Liver (tissue), 3 donors: ENCODE results near the gene NLK.

Source experiments
- ATF3 ChIP-seq: IDR thresholded peaks from 2 replicates; pipeline ENCODE4 v1.6.1; 2016; ENCODE audit warnings: antibody characterized with exemption
- CTCF ChIP-seq: fragments of 150-350 bp; IDR thresholded peaks from 2 replicates; pipeline ENCODE4 v1.5.1; 2017; ENCODE audit warnings: improper control_type of control experiment, low read depth, low read length; ENCODE audit not compliant: missing input control
- GABPA ChIP-seq, 2 donors: IDR thresholded peaks in 1 of 2; conservative IDR thresholded peaks in 1 of 2; 2 replicates each; pipeline ENCODE4 v1.6.1; 2016; ENCODE audit warnings: antibody characterized with exemption in 2 of 2, mild to moderate bottlenecking in 1 of 2, moderate library complexity in 1 of 2
- JUND ChIP-seq, 2 donors: IDR thresholded peaks; 2 replicates each; pipeline ENCODE4 v1.6.1; 2016; ENCODE audit warnings: antibody characterized with exemption in 2 of 2
- MAX ChIP-seq: IDR thresholded peaks from 2 replicates; pipeline ENCODE4 v1.6.1; 2016; ENCODE audit warnings: antibody characterized with exemption
- RAD21 ChIP-seq, 2 donors: IDR thresholded peaks; 2 replicates each; pipeline ENCODE4 v1.6.1; 2016; ENCODE audit warnings: antibody characterized with exemption in 2 of 2, mild to moderate bottlenecking in 2 of 2
- REST ChIP-seq: IDR thresholded peaks from 2 replicates; pipeline ENCODE4 v1.6.1; 2016; ENCODE audit warnings: antibody characterized with exemption, mild to moderate bottlenecking
- RXRA ChIP-seq, 2 donors: IDR thresholded peaks; 2 replicates each; pipeline ENCODE4 v1.6.1; 2017 to 2018; ENCODE audit warnings: antibody characterized with exemption in 2 of 2, mild to moderate bottlenecking in 1 of 2
- SP1 ChIP-seq: IDR thresholded peaks from 2 replicates; pipeline ENCODE4 v1.6.1; 2018; ENCODE audit warnings: antibody characterized with exemption, mild to moderate bottlenecking
- TAF1 ChIP-seq: conservative IDR thresholded peaks from 2 replicates; pipeline ENCODE4 v1.6.1; 2016; ENCODE audit warnings: antibody characterized with exemption, mild to moderate bottlenecking
- ZBTB33 ChIP-seq: IDR thresholded peaks from 2 replicates; pipeline ENCODE4 v1.6.1; 2016; ENCODE audit warnings: antibody characterized with exemption
- donor health status: healthy.
- donor health status: healthy.

- no peak for TF ChIP-seq CTCF
- TF ChIP-seq ATF3 = no peak
- TF ChIP-seq TAF1 = no peak
- TF ChIP-seq REST = no peak
- no peak for TF ChIP-seq GABPA (IDR thresholded peaks at IDR 0.05 in 1 of 2, conservative IDR thresholded peaks at IDR 0.05 in 1 of 2)
- TF ChIP-seq SP1 = no peak
- TF ChIP-seq ZBTB33 = no peak
- no peak for TF ChIP-seq RXRA (IDR thresholded peaks at IDR 0.05)
- TF ChIP-seq JUND (IDR thresholded peaks at IDR 0.05) = no peak
- TF ChIP-seq MAX = no peak
- no peak for TF ChIP-seq RAD21 (IDR thresholded peaks at IDR 0.05)
Observed at GRCh38 chr17:28056276-28056620, 13.8 kb downstream of the NLK start.
